ENCODE measurements around the gene DUSP2. TPM values are rescaled to one million over a fixed set of nuclear protein-coding genes. Genes with fewer than 3 reads are reported as not detected.

The DUSP2 gene
- total RNA-seq, 1 experiment from 2014 or later: 1.4 TPM

DNA sequence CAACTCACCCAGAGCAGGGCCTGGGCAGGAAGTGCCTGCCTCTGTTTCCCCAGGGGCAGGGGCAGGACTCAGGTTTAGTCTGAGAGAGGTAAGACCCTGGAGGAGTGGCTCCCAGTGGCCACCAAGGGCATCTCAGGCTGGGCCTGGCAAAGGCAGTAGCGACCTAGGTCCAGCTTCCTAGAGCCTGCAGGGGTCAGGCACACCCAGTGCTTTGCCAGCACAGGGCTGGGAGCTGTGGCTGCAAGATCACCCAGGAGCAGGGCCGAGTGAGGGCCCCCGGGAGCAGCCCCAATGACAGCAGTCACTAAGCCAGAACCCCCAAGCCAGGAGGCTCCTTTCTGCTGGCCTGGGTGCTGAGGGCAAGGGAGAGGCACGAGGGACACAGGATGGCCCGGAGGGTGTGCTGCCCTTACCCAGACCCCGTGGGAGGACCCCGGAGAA is 8.8 kb upstream of the DUSP2 start:
- TF ChIP-seq CTCF (conservative IDR thresholded peaks at IDR 0.05; ENCODE audit: low read depth, low read length): no peak
- TF ChIP-seq EZH2 (IDR thresholded peaks at IDR 0.05; ENCODE audit: borderline replicate concordance, low read depth, low read length, poor library complexity, severe bottlenecking): no peak
- BruUV-seq (replicated peaks): no TSS peak
- ChIA-PET POLR2A (ENCODE audit: low non-redundant PET) (no interaction called here), CTCF (no interaction called here)
- Histone ChIP-seq H3K9me3 (ENCODE audit: low read depth, low read length, poor library complexity, severe bottlenecking) (no peaks in the 10 kb centered on the region), H3K4me3 (ENCODE audit: low read depth, low read length, poor library complexity, severe bottlenecking) (no peak overlapping the region), H3K27ac (ENCODE audit: low read depth, low read length, poor library complexity, severe bottlenecking) (no peak overlapping the region), H3K4me1 (ENCODE audit: insufficient read depth, low read length, poor library complexity, severe bottlenecking) (peaks cover 20% of the 10 kb centered on the region), H3K36me3 (ENCODE audit: insufficient read depth, low read length, poor library complexity, severe bottlenecking) (no peaks in the 10 kb centered on the region), H3K27me3 (replicated peaks; ENCODE audit: insufficient read depth, low read depth, low read length, poor library complexity) (no peaks in the 10 kb centered on the region)
- no peak for DNase-seq (ENCODE audit: low spot score)
- intact Hi-C loops (cut with micrococcal nuclease; ENCODE audit: unreplicated experiment): no loop called here

- peaks cover 20% of the 10 kb centered on the region for H3K4me1 ChIP-seq (ENCODE audit: insufficient read depth, low read length, poor library complexity, severe bottlenecking)
- no peaks in the 10 kb centered on the region for H3K27me3 ChIP-seq (replicated peaks; ENCODE audit: insufficient read depth, low read depth, low read length, poor library complexity)
- BruUV-seq (replicated peaks): no TSS peak
- TF ChIP-seq EZH2 (IDR thresholded peaks at IDR 0.05; ENCODE audit: borderline replicate concordance, low read depth, low read length, poor library complexity, severe bottlenecking): no peak
- TF ChIP-seq CTCF (conservative IDR thresholded peaks at IDR 0.05; ENCODE audit: low read depth, low read length): no peak
- POLR2A ChIA-PET (ENCODE audit: low non-redundant PET): no interaction called here
- no peak overlapping the region for H3K4me3 ChIP-seq (ENCODE audit: low read depth, low read length, poor library complexity, severe bottlenecking)
- H3K9me3 ChIP-seq (ENCODE audit: low read depth, low read length, poor library complexity, severe bottlenecking): no peaks in the 10 kb centered on the region
- H3K36me3 ChIP-seq (ENCODE audit: insufficient read depth, low read length, poor library complexity, severe bottlenecking): no peaks in the 10 kb centered on the region
- intact Hi-C loops (cut with micrococcal nuclease; ENCODE audit: unreplicated experiment): no loop called here
- CTCF ChIA-PET: no interaction called here
- H3K27ac ChIP-seq (ENCODE audit: low read depth, low read length, poor library complexity, severe bottlenecking): no peak overlapping the region
- DNase-seq (ENCODE audit: low spot score): no peak
Measured at GRCh38 chr2:96153291-96153713, 8.1 kb upstream of the DUSP2 start.

GRCh38 chr2:96152304-96153161 is 7.3 kb upstream of the DUSP2 start:
- DNase-seq (ENCODE audit: low spot score): no peak
- no peak overlapping the region for H3K27ac ChIP-seq (ENCODE audit: low read depth, low read length, poor library complexity, severe bottlenecking)
- BruUV-seq (replicated peaks): no TSS peak
- H3K27me3 ChIP-seq (replicated peaks; ENCODE audit: insufficient read depth, low read depth, low read length, poor library complexity): no peaks in the 10 kb centered on the region
- CTCF ChIA-PET: interaction anchor here (0.5 to 0.6 kb wide), 2 partner anchors 14 kb away, joined by 3 to 10 read pairs; no protein-coding TSS in a partner anchor
- intact Hi-C loops (cut with micrococcal nuclease; ENCODE audit: unreplicated experiment): no loop called here
- no peak for TF ChIP-seq CTCF (conservative IDR thresholded peaks at IDR 0.05; ENCODE audit: low read depth, low read length)
- TF ChIP-seq EZH2 (IDR thresholded peaks at IDR 0.05; ENCODE audit: borderline replicate concordance, low read depth, low read length, poor library complexity, severe bottlenecking): no peak
- no peaks in the 10 kb centered on the region for H3K36me3 ChIP-seq (ENCODE audit: insufficient read depth, low read length, poor library complexity, severe bottlenecking)
- POLR2A ChIA-PET (ENCODE audit: low non-redundant PET): no interaction called here
- H3K4me3 ChIP-seq (ENCODE audit: low read depth, low read length, poor library complexity, severe bottlenecking): no peak overlapping the region
- peaks cover 17% of the 10 kb centered on the region for H3K4me1 ChIP-seq (ENCODE audit: insufficient read depth, low read length, poor library complexity, severe bottlenecking)
- H3K9me3 ChIP-seq (ENCODE audit: low read depth, low read length, poor library complexity, severe bottlenecking): no peaks in the 10 kb centered on the region
